ENCODE results near the gene MICU2.
"Not testable (repeated sequence)": the region's sequence is repeated elsewhere in the genome, so short reads cannot be mapped to it uniquely, and the experiment has no call there.

The MICU2 gene

DNA sequence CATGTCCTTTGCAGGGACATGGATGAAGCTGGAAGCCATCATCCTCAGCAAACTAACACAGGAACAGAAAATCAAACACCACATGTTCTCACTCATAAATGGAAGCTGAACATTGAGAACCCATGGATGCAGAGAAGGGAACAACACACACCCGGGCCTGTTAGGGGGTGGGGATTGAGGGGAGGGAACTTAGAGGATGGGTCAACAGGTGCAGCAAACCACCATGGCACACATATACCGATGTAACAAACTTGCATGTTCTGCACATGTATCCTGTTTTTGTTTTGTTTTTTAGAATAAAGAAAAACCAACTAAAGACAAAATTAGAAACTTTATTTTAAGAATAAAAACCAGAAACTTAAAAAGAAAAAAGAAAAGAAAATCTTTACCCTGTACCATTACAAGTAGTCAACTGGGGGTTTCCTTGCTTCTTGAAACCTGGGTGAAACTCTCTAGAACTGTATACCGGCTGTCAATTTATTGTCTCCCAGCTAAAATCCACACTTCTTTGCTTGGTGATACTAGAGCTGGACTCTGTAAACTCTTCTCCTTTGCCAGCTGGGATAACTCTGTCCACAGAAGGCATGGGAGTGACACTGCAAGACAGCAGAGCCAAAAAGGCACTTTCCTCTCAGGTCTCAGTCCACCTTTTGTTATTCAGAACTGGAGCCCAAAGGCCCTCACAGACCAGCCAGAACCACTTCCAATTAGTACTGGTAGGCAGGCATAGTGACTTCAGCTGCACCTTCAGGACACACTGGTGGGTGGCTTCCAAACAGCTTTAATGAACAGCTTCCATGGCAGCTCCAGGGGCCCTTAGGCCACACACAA lies 9.0 kb downstream of the MICU2 start:
- DNase-seq (ENCODE audit: low spot score), result no peak

- DNase-seq (ENCODE audit: low spot score), result not testable (repeated sequence)
Measured at GRCh38 chr13:21590665-21591456, 13.1 kb downstream of the MICU2 start.

GRCh38 chr13:21590231-21590630 lies 13.7 kb downstream of the MICU2 start:
- DNase-seq (ENCODE audit: low spot score), result no peak

DNA sequence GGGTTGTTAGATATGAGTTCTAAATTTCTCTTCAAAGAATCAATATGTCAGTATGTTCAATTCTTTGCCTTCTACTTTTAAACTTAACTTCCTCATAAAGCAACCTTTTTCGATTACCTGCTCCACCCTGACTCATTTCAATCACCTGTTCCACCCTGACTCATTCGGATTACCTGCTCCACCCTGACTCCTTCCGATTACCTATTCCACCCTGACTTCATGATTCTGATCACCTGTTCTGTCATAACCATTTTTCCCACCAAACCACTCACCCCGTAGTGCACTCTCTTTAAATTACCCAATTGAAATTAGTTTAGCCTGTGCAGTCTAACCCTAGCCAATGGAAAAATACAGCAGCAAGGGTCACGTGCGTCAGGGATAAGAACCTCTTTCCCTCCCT lies 14.5 kb downstream of the MICU2 start:
- not testable (repeated sequence) for DNase-seq (ENCODE audit: low spot score)

DNA sequence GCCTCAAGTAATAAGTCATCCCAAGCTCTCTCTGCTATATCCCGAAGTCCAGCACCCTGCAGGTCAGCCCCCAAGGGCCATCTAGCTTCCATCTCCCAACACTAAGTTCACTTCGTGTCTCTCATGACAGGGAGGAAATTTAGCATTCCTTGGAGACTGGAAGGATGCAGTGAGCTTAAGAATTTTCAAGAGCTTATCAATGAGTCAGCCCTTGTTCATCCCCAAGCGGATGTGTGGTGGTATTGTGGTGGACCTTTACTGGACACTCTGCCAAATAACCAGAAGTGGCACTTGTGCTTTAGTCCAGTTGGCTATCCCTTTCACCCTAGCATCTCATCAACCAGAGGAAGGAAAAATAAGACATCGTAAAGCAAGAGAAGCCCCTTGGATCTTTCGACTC lies 15.6 kb downstream of the MICU2 start:
- not testable (repeated sequence) for DNase-seq (ENCODE audit: low spot score)

GRCh38 chr13:21584973-21585592 lies 18.9 kb downstream of the MICU2 start:
- no peak for DNase-seq (ENCODE audit: low spot score)

- DNase-seq (ENCODE audit: low spot score), result no peak
Measured at GRCh38 chr13:21583478-21583877, 20.5 kb downstream of the MICU2 start.

DNA sequence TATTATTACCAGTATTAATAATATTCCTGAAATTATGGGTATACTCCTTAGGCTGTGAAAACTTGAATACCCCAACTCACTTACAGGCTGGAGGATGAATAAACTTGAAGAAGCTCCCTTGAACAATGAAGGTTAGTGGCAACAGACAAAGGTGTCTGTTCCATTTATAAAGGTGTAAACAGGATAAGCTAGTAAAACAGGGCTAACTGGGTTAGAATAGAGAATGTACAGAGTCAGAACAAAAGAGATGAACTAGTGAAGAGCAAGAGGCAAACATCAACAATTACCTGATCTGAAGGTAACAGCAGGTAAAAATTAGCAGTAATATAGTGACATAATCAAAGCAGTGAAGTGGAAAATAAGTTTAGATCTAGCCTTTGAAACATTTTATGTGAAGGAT lies 23.2 kb downstream of the MICU2 start:
- DNase-seq (ENCODE audit: low spot score), result no peak

GRCh38 chr13:21579754-21580316 lies 24.1 kb downstream of the MICU2 start:
- peak; percentile 32 for DNase-seq (ENCODE audit: low spot score)

GRCh38 chr13:21578748-21579147 lies 25.2 kb downstream of the MICU2 start:
- DNase-seq (ENCODE audit: low spot score), result no peak

- DNase-seq (ENCODE audit: low spot score), result no peak
Measured at GRCh38 chr13:21576426-21576825, 27.5 kb downstream of the MICU2 start.

DNA sequence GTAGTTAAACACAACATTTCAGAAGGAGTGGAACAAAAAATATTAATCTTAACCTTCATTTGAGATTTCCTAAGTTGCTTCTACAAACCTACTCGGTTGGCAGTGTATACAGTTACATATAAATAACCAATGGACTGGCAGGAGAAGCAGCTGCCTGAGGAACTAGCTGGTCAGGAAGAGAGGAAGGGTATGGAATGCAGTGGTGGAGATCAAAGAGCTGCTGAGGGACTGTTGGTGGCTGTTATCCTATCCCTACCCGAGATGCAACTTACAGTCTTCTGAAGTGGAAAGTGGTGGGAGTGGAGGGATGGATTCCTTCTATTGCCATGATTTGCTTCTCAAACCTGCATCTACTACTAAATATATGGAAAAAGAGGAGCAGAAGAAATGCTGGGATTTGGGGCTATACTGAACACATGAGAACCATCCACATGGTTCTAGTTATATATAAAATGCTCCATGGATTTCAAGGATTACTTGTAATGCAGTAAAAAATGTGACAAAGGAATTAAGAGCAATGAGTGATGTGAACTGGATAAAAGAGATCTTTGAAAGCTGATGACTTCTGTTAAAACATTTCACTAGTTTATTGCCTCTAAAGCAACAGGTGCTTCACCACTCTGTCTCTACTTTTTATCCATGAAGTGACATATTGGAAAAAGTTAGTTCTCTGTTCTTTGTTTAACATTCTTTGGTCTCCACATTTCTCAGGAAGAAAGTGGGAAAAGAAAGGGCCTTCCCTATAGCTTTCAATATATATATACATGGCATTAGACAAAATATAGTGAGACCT lies 29.9 kb downstream of the MICU2 start:
- DNase-seq (ENCODE audit: low spot score), result no peak

GRCh38 chr13:21569686-21570085 lies 34.3 kb downstream of the MICU2 start:
- DNase-seq (ENCODE audit: low spot score), result no peak

DNA sequence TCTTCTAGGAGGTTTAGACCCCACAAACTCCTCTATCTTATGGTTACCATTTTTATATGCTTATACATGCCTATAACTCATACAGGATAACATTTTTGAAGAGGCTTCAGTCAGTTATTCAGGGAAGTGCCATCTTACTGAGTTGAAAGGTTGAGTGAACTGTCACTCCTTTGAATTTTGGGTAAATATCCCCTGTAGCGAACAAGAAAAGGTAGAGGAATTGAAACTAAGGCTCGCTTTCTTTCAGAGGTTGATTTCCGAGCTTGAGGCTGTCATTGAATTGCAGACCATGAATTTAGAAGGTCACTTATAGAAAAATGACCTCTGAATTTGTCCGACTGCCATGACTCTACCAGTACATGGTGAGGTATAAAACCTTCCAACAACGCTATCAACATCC lies 35.1 kb downstream of the MICU2 start:
- DNase-seq (ENCODE audit: low spot score), result no peak

DNA sequence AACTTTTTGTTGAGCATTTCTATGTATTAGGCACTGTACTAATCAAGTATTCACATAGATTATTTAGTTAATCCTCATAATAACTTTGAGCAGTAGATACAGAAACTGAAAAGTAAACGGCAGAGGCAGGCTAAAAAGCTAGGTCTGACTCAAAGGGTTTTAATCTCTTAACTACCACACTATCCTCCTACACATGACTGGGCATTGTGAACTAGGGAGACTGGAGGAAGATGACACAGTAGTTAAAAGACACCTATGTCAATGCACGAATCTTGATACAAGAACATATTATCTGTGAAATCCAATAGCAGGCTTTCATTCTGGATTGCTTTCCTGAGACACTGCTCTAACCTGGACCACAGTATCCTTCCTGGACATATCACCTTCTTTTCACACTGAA lies 36.3 kb downstream of the MICU2 start:
- DNase-seq (ENCODE audit: low spot score), result no peak

DNA sequence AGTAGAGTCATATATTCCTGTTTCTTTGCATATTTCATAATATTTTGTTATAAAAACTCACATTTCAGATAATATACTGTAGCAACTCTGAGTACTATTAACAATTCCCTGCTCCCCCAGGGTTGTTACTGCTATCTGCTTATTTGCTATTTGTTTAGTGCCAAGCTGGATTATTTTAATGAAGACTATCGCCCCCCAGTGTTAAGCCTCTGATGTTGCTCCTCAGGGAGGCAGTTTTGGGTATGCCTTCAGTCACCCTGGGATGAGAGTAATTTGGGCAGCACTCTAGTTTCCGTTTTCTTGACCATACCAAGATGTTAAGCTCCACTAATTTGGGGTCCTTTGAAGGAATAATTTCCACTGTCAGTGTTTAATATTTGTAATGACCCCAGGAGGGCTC lies 46.0 kb downstream of the MICU2 start:
- DNase-seq (ENCODE audit: low spot score), result peak; percentile 28

DNA sequence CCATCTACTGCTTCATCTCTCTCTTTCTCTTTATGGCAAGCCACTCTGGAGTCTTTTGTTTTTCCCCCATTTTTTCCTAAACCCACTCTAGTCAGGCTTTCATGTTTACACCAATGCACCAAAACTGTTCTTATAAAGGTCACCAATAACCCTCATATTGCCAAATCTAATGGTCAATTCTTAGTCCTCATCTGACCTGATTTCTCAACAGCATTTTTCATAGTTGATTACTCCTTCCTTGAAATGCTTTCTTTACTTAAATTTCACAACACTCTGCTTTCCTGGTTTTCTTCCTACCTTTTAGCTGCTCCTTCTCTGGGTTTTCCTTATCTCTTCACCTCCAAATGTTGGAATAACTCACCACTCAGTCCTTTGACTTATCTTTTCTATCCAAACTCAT lies 47.9 kb downstream of the MICU2 start:
- no peak for DNase-seq (ENCODE audit: low spot score)

DNA sequence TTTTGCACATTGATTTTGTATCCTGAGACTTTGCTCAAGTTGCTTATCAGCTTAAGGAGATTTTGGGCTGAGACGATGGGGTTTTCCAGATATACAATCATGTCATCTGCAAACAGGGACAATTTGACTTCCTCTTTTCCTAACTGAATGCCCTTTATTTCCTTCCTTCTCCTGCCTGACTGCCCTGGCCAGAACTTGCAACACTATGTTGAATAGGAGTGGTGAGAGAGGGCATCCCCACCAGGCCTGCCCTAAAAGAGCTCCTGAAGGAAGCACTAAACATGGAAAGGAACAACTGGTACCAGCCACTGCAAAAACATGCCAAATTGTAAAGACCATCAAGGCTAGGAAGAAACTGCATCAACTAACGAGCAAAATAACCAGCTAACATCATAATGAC lies 50.7 kb downstream of the MICU2 start:
- DNase-seq (ENCODE audit: low spot score), result not testable (repeated sequence)

DNA sequence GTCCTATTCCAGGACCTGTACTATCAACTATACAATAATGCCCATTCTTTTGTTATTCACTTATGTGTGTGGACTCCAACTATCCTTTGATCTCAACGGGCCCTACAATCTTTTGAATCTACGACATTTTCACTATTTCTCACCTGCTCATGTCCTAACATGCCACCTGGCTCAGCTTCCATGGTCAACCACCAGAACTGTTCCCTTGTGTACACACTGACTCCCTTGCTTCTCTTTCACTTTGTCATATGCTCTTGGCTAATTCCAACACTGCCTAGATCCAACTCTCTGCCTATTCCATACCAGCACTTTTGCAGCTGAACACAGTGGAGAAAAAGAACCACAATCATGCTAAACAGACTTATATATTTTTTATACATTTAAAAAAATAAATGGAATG lies 53.1 kb downstream of the MICU2 start:
- no peak for DNase-seq (ENCODE audit: low spot score)

DNA sequence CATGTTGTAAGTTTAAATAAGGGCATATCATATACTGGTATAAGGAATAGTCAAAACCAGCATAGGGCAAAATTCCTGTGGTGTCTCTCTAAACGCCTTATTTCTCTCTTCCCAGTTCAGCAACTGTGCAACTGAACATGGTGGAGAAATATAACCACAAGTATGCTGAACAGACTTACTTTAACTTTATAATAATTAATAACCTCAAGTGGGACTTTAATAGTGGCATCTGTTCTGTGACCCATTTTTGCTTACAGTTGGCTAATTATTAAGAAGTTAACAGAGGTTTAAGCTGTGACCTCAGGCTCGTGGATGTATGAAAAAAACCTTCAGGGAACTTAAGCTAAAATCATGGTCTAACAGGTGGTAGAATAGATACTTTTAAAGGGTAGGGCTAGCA lies 54.3 kb downstream of the MICU2 start:
- DNase-seq (ENCODE audit: low spot score), result no peak

GRCh38 chr13:21548577-21548976 lies 55.4 kb downstream of the MICU2 start:
- no peak for DNase-seq (ENCODE audit: low spot score)

DNA sequence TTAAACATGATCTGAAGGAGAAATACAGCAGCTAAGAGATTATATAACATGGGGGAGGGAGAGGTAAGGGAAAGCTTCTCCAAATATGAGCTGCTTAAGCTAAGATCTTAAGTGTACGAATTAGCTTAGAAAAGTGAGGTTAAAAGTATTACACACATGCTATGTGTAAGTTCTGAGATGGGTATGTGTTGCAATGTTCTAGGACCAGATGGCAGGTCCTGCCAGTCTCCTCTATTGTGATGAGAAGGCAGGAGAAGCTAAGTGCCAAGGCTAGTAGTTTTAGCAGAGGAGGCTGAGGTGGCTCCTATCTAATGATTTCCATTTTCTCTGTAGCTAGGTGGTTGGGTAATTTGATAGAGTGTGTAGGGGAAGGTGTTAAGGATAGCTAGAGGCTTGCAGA lies 57.6 kb downstream of the MICU2 start:
- no peak for DNase-seq (ENCODE audit: low spot score)

Measured in CD4-positive, alpha-beta T cell treated with Interleukin-15 for 4 hours (primary cell).